8988T (cell line): ENCODE measurements around the gene C1QB.

Source experiments
- DNase-seq: peaks from one replicate; pipeline ENCODE4 v3.0.0; 2011

The C1QB gene

GRCh38 chr1:22652881-22653316, at the start of gene C1QB:
C1QB (plus strand) TSS chr1:22653236; CDS start chr1:22659463, 6,227 bp downstream.
- no peak for DNase-seq

DNA sequence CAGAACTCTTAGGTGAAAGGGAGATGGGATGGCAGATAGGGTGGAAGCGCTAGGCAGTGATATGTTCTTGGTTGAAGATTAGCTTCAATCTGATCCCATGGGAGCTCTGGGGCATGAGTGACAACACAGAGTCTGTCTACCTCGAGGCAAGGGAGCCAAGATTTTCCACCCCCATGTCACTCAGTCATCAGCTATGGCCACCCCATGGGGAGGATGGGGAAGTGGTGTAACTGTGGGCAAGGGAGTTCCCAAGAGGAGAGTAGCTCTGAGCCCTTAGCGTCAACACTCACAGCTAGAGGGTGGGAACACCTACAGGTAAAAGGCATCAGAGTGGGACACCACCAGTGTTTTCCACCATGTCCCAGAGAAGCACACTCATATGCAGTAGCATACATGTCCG, 46.9 kb upstream of the C1QB start:
- no peak for DNase-seq

DNA sequence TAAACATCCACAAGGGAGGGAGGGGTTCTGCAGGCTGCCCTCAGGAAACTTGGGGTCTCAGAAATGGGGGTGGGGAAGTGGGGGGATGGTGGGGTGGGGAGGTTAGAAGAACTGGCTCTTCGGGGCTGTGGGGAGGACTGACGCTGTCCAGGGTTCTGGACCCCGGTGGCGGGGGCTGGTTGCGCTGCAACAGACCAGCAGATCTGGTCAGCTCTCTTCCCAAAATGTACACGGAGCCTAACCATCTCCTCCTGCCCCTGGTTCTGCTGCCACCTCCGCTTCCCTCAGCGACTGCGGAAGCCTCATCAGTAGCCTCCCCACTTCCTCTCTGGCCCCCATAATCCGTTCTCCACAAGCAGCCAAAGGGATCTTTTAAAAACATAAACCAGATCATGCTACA, 45.9 kb upstream of the C1QB start:
- no peak for DNase-seq

- no peak for DNase-seq
These were observed 44.7 kb upstream of the C1QB start for GRCh38 chr1:22608361-22608760.

- no peak for DNase-seq
These were observed 43.7 kb upstream of the C1QB start for GRCh38 chr1:22609291-22609690.

- DNase-seq = no peak
These were observed 41.5 kb upstream of the C1QB start for GRCh38 chr1:22611530-22611947.

- DNase-seq = no peak
These were observed 40.1 kb upstream of the C1QB start for GRCh38 chr1:22612671-22613571.

- no peak for DNase-seq
These were observed 39.5 kb upstream of the C1QB start for GRCh38 chr1:22613572-22613918.

DNA sequence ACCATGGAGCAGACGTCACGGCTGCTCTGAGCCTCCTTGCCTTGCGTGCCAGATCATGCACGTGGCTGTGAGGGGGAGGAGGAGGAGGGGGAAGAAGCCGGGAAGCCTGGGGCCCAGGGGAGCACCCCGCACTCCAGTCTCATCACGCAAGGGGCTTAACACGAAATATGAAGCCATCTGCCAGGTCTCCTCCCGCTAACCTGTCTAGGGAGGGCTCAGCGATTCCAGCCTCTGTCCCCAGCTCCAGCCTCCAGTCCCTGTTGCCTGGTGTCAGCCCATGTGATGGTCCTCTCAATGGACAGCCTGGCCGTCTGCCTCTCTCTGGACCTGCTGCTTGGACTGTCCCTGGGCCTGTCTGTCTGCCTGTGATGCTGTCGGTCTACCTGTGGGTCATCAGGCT, 39.1 kb upstream of the C1QB start:
- DNase-seq = no peak

GRCh38 chr1:22615886-22616285, 37.1 kb upstream of the C1QB start:
- DNase-seq = no peak

GRCh38 chr1:22616571-22616970, 36.5 kb upstream of the C1QB start:
- DNase-seq = no peak

DNA sequence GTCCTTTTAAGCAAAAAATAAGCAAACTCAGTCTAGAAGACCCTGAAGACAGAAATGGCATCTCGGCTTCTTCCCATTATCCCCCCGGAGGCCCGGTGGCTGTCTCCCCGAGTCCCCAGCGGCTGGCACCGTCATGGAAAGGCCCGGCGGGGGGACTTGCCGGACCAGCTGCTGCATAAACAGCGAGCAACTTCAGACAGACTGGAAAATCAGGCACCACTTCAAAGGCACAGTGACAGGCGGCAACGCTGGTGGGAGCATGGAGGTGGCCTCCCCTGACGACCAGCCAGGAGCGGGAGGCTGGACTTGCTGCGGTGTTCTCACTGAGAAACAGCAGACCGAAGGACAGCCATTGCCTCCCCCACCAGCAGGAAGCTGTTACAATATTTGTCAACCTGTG, 35.0 kb upstream of the C1QB start:
- no peak for DNase-seq

- no peak for DNase-seq
These were observed 33.8 kb upstream of the C1QB start for GRCh38 chr1:22619252-22619651.

- no peak for DNase-seq
These were observed 33.2 kb upstream of the C1QB start for GRCh38 chr1:22619798-22620197.

DNA sequence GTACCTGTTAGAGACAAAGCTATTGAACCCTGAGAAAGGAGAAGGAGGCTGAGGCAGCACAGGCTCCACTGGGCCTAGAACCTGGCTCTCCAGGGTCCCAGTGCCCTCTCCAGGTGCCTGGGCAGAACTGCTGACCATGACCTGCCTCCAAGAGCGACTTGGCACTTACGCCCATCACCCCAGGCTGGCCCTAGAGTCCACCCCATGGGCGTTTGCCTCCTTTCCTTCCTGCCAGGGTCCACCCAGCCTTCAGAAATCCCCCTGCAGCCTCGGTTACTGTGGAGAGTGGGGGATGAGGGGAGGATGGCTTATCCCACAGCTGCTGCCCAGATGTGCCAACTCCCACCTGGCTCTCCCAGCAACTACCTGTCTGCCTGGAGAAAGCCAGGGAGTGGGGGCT, 31.3 kb upstream of the C1QB start:
- no peak for DNase-seq

GRCh38 chr1:22625262-22625925, 27.6 kb upstream of the C1QB start:
- no peak for DNase-seq

GRCh38 chr1:22626237-22627157, 26.5 kb upstream of the C1QB start:
- DNase-seq = no peak

DNA sequence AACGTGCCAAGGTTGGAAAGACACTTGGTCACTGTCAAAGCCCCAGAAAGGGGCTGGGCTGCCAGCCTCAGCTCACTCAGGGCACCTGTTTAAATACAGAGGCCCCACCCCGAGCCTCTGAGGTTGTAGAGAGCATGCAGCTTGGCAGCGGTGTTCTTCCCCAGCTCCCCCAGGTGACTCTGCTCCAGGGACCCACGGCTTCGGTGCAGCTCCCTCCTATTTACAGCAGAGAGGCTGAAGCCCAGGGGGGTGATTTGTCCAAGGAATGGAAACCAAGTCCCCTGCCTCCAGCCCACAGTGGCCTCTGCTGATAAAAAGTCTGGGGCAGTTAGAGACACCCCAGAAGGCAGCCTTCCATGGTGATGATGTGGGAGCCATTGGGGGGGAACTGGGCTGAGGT, 25.7 kb upstream of the C1QB start:
- no peak for DNase-seq

GRCh38 chr1:22628698-22629444, 24.2 kb upstream of the C1QB start:
- no peak for DNase-seq

DNA sequence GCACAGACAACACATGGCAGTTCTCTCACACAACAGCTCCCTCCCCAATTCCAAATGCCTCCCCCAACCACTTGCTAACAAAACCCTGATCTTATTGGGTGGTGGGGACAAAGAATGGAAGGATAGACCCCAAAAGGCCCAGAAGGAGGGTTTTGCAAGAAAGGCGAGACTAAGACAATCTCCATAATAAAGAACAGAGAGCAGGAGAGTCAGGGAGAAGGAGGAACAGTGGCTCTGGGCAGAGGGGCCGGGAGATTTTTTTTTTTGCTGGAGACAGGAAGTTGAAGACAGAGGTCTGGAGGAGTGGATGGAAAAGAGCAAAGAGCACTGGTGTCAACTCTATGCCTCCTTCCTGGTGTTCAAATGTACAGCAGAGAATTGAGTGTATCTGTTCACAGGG, 23.1 kb upstream of the C1QB start:
- DNase-seq = no peak

- DNase-seq = no peak
These were observed 19.2 kb upstream of the C1QB start for GRCh38 chr1:22633697-22634463.

- no peak for DNase-seq
These were observed 17.6 kb upstream of the C1QB start for GRCh38 chr1:22635436-22635835.
